ENCODE measurements around the gene KLB. TPM values are rescaled to one million over a fixed set of nuclear protein-coding genes. Genes with fewer than 3 reads are reported as not detected.

The KLB gene
- total and polyA plus RNA-seq, 4 donors: 0.06 to 0.80 (median 0.38) TPM

GRCh38 chr4:39429476-39430334 lies 23.0 kb downstream of the KLB start:
- ATAC-seq (ENCODE audit: insufficient read depth, low FRiP score): no peak
- no peak for DNase-seq
- Histone ChIP-seq H3K4me3 (no peak overlapping the region), H3K9ac (ENCODE audit: insufficient read depth in 1 of 2, low read length in 2 of 2) (no peak overlapping the region), H3K36me3 (ENCODE audit: control insufficient read depth in 4 of 4, insufficient read depth in 4 of 4, low read length in 4 of 4) (no peaks in the 10 kb centered on the region), H3K9me3 (ENCODE audit: control insufficient read depth in 4 of 4, insufficient read depth in 3 of 4, low read length in 3 of 4) (no peaks in the 10 kb centered on the region), H3K27ac (ENCODE audit: low read depth in 1 of 2, low read length in 1 of 2) (no peak overlapping the region), H3K27me3 (ENCODE audit: control insufficient read depth in 3 of 3, insufficient read depth in 3 of 3, low read length in 2 of 3) (no peaks in the 10 kb centered on the region), H3K4me1 (ENCODE audit: control insufficient read depth in 5 of 5, insufficient read depth in 5 of 5, low read length in 5 of 5) (no peaks in the 10 kb centered on the region)
- no peak for TF ChIP-seq CTCF (IDR thresholded peaks at IDR 0.05; ENCODE audit: control extremely low read depth, extremely low read depth)
- WGBS, 2 donors: 84 to 86% methylated on average over 4 of the region's 4 CpGs

GRCh38 chr4:39433878-39434492 lies 27.3 kb downstream of the KLB start:
- 91 to 96% methylated on average over 11 of the region's 11 CpGs for WGBS, 2 donors
- no peak for TF ChIP-seq CTCF (IDR thresholded peaks at IDR 0.05; ENCODE audit: control extremely low read depth, extremely low read depth)
- H3K27ac ChIP-seq (ENCODE audit: low read depth in 1 of 2, low read length in 1 of 2): no peak overlapping the region
- no peak overlapping the region for H3K9ac ChIP-seq (ENCODE audit: insufficient read depth in 1 of 2, low read length in 2 of 2)
- ATAC-seq (ENCODE audit: insufficient read depth, low FRiP score): no peak
- no peak overlapping the region for H3K4me3 ChIP-seq
- no peaks in the 10 kb centered on the region for H3K27me3 ChIP-seq (ENCODE audit: control insufficient read depth in 3 of 3, insufficient read depth in 3 of 3, low read length in 2 of 3)
- no peaks in the 10 kb centered on the region for H3K9me3 ChIP-seq (ENCODE audit: control insufficient read depth in 4 of 4, insufficient read depth in 3 of 4, low read length in 3 of 4)
- no peak for DNase-seq
- no peaks in the 10 kb centered on the region for H3K36me3 ChIP-seq (ENCODE audit: control insufficient read depth in 4 of 4, insufficient read depth in 4 of 4, low read length in 4 of 4)
- no peaks in the 10 kb centered on the region for H3K4me1 ChIP-seq (ENCODE audit: control insufficient read depth in 5 of 5, insufficient read depth in 5 of 5, low read length in 5 of 5)

- H3K36me3 ChIP-seq (ENCODE audit: control insufficient read depth in 4 of 4, insufficient read depth in 4 of 4, low read length in 4 of 4): no peaks in the 10 kb centered on the region
- no peaks in the 10 kb centered on the region for H3K27me3 ChIP-seq (ENCODE audit: control insufficient read depth in 3 of 3, insufficient read depth in 3 of 3, low read length in 2 of 3)
- ATAC-seq (ENCODE audit: insufficient read depth, low FRiP score) (no peak), DNase-seq (no peak)
- no peaks in the 10 kb centered on the region for H3K4me1 ChIP-seq (ENCODE audit: control insufficient read depth in 5 of 5, insufficient read depth in 5 of 5, low read length in 5 of 5)
- H3K9me3 ChIP-seq (ENCODE audit: control insufficient read depth in 4 of 4, insufficient read depth in 3 of 4, low read length in 3 of 4): no peaks in the 10 kb centered on the region
- H3K9ac ChIP-seq (ENCODE audit: insufficient read depth in 1 of 2, low read length in 2 of 2): no peak overlapping the region
- no peak overlapping the region for H3K27ac ChIP-seq (ENCODE audit: low read depth in 1 of 2, low read length in 1 of 2)
- H3K4me3 ChIP-seq: no peak overlapping the region
- TF ChIP-seq CTCF (IDR thresholded peaks at IDR 0.05; ENCODE audit: control extremely low read depth, extremely low read depth): no peak
- 73 to 76% methylated on average over 7 of the region's 7 CpGs for WGBS, 2 donors
Observed at GRCh38 chr4:39435659-39436563, 29.2 kb downstream of the KLB start.

Data from lung (tissue), 12 donors.